Left ventricle myocardium inferior (tissue), 1 donor: ENCODE measurements around the gene CPT1C. TPM values are rescaled to one million over a fixed set of nuclear protein-coding genes. Genes with fewer than 3 reads are reported as not detected.

Experiments used
- DNase-seq: peaks from one replicate; pipeline ENCODE4 v3.0.0-alpha.2; 2020
- H3K27ac ChIP-seq: fragments of 200-600 bp; replicated peaks from 2 replicates; pipeline ENCODE4 v1.8.0; 2021
- H3K27me3 ChIP-seq: fragments of 200-600 bp; 2 replicates; pipeline ENCODE4 v1.8.0; 2021; ENCODE audit warnings: low read depth
- H3K36me3 ChIP-seq: fragments of 200-600 bp; 2 replicates; pipeline ENCODE4 v1.8.0; 2021
- H3K4me1 ChIP-seq: fragments of 200-600 bp; 2 replicates; pipeline ENCODE4 v1.8.0; 2021
- H3K4me3 ChIP-seq: fragments of 200-600 bp; 2 replicates; pipeline ENCODE4 v1.8.0; 2021; ENCODE audit warnings: mild to moderate bottlenecking, moderate library complexity
- H3K9me3 ChIP-seq: fragments of 200-600 bp; replicated peaks from 2 replicates; pipeline ENCODE4 v1.8.0; 2021
- intact Hi-C: fragments of 100-400 bp; cut with micrococcal nuclease; formaldehyde crosslinking; loops from one replicate; pipeline ENCODE4 v1.11.0; 2022
- total RNA-seq: library from RNA; stranded (reverse); fragmentation: NEBNext Ultra II Directional; extraction: Animal tissue kit (Norgen Biotek cat#: 25700); gene quantifications from one replicate; pipeline ENCODE4 v1.2.1, GENCODE V29; 2021
- TF ChIP-seq, protein P1 (sequence below): fragments of 200-600 bp; IDR thresholded peaks from 2 replicates; pipeline ENCODE4 v1.8.0; 2021; ENCODE audit warnings: antibody characterized with exemption, mild to moderate bottlenecking, borderline replicate concordance
- donor health status: DM: no; HTN: yes; CAD: no; lungs with severe emphysema.

CPT1C gene
- total RNA-seq, 1 donor from 2014 or later: 2.5 TPM

DNA sequence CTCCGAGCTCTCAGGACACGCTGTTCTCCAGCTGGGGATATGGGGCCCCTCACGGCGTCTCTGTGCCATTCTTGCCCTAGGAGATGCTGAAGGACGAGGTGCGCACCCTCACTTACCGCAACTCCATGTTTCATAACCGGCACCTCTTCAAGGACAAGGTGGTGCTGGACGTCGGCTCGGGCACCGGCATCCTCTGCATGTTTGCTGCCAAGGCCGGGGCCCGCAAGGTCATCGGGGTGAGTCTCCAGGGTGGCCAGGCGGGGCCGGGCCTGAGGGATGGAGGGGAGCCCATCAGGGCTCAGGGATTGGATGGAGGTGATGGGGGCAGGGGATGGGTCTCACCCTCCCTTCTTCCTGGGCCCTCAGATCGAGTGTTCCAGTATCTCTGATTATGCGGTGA lies 9.1 kb upstream of the CPT1C start:
- H3K9me3 ChIP-seq: no peaks in the 10 kb centered on the region
- intact Hi-C loops: no loop called here
- H3K4me1 ChIP-seq: peaks cover 73% of the 10 kb centered on the region
- TF ChIP-seq, protein P1, sequence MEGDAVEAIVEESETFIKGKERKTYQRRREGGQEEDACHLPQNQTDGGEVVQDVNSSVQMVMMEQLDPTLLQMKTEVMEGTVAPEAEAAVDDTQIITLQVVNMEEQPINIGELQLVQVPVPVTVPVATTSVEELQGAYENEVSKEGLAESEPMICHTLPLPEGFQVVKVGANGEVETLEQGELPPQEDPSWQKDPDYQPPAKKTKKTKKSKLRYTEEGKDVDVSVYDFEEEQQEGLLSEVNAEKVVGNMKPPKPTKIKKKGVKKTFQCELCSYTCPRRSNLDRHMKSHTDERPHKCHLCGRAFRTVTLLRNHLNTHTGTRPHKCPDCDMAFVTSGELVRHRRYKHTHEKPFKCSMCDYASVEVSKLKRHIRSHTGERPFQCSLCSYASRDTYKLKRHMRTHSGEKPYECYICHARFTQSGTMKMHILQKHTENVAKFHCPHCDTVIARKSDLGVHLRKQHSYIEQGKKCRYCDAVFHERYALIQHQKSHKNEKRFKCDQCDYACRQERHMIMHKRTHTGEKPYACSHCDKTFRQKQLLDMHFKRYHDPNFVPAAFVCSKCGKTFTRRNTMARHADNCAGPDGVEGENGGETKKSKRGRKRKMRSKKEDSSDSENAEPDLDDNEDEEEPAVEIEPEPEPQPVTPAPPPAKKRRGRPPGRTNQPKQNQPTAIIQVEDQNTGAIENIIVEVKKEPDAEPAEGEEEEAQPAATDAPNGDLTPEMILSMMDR: no peak
- H3K27ac ChIP-seq: no peak overlapping the region
- peaks cover 59% of the 10 kb centered on the region for H3K36me3 ChIP-seq
- no peak for DNase-seq
- no peaks in the 10 kb centered on the region for H3K27me3 ChIP-seq
- H3K4me3 ChIP-seq: no peak overlapping the region

DNA sequence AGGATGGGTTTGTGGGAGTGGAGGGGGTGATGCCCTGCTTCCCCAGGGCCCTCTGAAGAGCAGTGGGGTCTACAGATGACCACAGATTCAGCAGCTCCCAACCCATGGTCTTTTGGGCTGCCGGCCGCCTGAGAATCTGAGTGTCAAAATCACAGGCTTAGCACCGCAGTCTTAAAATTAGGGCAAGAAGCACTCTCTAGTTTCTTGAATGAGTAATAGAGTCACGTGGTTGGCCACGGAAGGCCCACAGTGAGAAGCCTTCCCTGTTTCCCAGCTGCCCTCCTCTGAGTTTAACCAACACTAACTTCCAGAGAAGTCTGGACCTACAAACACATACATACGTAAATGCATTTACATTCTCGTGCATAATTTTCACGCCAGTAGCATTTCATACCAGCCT lies 8.6 kb upstream of the CPT1C start:
- Histone ChIP-seq H3K27ac (no peak overlapping the region), H3K27me3 (no peaks in the 10 kb centered on the region), H3K36me3 (peaks cover 63% of the 10 kb centered on the region), H3K9me3 (no peaks in the 10 kb centered on the region), H3K4me1 (peaks cover 75% of the 10 kb centered on the region), H3K4me3 (no peak overlapping the region)
- TF ChIP-seq, protein P1: no peak
- DNase-seq: no peak
- intact Hi-C loops: no loop called here

- TF ChIP-seq, protein P1: no peak
- H3K36me3 ChIP-seq: peaks cover 74% of the 10 kb centered on the region
- peaks cover 74% of the 10 kb centered on the region for H3K4me1 ChIP-seq
- no peak overlapping the region for H3K4me3 ChIP-seq
- no peaks in the 10 kb centered on the region for H3K9me3 ChIP-seq
- intact Hi-C loops: no loop called here
- H3K27me3 ChIP-seq: no peaks in the 10 kb centered on the region
- no peak for DNase-seq
- H3K27ac ChIP-seq: no peak overlapping the region
Measured at GRCh38 chr19:49683814-49684250, 7.1 kb upstream of the CPT1C start.

- Histone ChIP-seq H3K4me1 (peaks cover 74% of the 10 kb centered on the region), H3K36me3 (peaks cover 74% of the 10 kb centered on the region)
- intact Hi-C loops: no loop called here
Measured at GRCh38 chr19:49684251-49684982, 6.5 kb upstream of the CPT1C start.

GRCh38 chr19:49684983-49685553 lies 5.8 kb upstream of the CPT1C start:
- H3K9me3 ChIP-seq: no peaks in the 10 kb centered on the region
- peaks cover 74% of the 10 kb centered on the region for H3K4me1 ChIP-seq
- intact Hi-C loops: no loop called here
- TF ChIP-seq, protein P1: no peak
- peak overlapping the region; percentile 12 for H3K27ac ChIP-seq
- no peak for DNase-seq
- peaks cover 7% of the 10 kb centered on the region for H3K27me3 ChIP-seq
- peaks cover 74% of the 10 kb centered on the region for H3K36me3 ChIP-seq
- H3K4me3 ChIP-seq: no peak overlapping the region

More at GRCh38 chr19:49684251-49684982, 6.5 kb upstream of the CPT1C start:
- Histone ChIP-seq H3K27me3 (peaks cover 2% of the 10 kb centered on the region), H3K9me3 (no peaks in the 10 kb centered on the region), H3K27ac (peak overlapping the region; percentile 12), H3K4me3 (no peak overlapping the region)
- no peak for DNase-seq
- TF ChIP-seq, protein P1: peak; percentile 41
